HepG2 (cell line): Measurements from ENCODE around the gene TDRD1. TPM values are rescaled to one million over a fixed set of nuclear protein-coding genes. Genes with fewer than 3 reads are reported as not detected.

Source experiments
- CREB1 ChIP-seq, 2 experiments: fragments of 450-650 bp in 1 of 2; IDR thresholded peaks; 2 replicates each; pipeline ENCODE4 v1.6.1; 2016 to 2017; ENCODE audit warnings: control low read depth in 1 of 2, mild to moderate bottlenecking in 1 of 2, missing compliant biosample characterization in 1 of 2, missing genetic modification characterization in 1 of 2
- EEA1 ChIP-seq: sonication (generic); formaldehyde crosslinking; IDR thresholded peaks from 2 replicates; pipeline ENCODE4 v1.5.1; 2020; ENCODE audit warnings: mild to moderate bottlenecking, missing genetic modification reagents, borderline replicate concordance
- GLMP ChIP-seq: sonication (generic); formaldehyde crosslinking; IDR thresholded peaks from 2 replicates; pipeline ENCODE4 v1.9.0; 2021; ENCODE audit warnings: missing genetic modification reagents, mild to moderate bottlenecking, borderline replicate concordance
- MAFK ChIP-seq, 2 experiments: IDR thresholded peaks in 1 of 2; conservative IDR thresholded peaks in 1 of 2; 2 replicates each; pipeline ENCODE4 v1.6.1; 2011; ENCODE audit warnings: improper control_type of control experiment in 2 of 2, low read length in 2 of 2
- MLXIP ChIP-seq: sonication (generic); formaldehyde crosslinking; IDR thresholded peaks from 2 replicates; pipeline ENCODE4 v1.9.0; 2021; ENCODE audit warnings: missing genetic modification reagents, borderline replicate concordance
- MZF1 ChIP-seq: sonication (generic); formaldehyde crosslinking; IDR thresholded peaks from 2 replicates; pipeline ENCODE4 v1.8.1; 2023; ENCODE audit warnings: mild to moderate bottlenecking, missing genetic modification reagents, borderline replicate concordance
- NCOA5 ChIP-seq: sonication (generic); formaldehyde crosslinking; IDR thresholded peaks from 2 replicates; pipeline ENCODE4 v1.4.0; 2020; ENCODE audit warnings: missing genetic modification reagents
- NR2C2 ChIP-seq: sonication (generic); formaldehyde crosslinking; IDR thresholded peaks from 2 replicates; pipeline ENCODE4 v1.4.0; 2020; ENCODE audit warnings: missing genetic modification reagents, mild to moderate bottlenecking, moderate library complexity, borderline replicate concordance
- NRL ChIP-seq: sonication (generic); formaldehyde crosslinking; IDR thresholded peaks from 2 replicates; pipeline ENCODE4 v1.5.0; 2020; ENCODE audit warnings: missing genetic modification reagents, mild to moderate bottlenecking, moderate library complexity, borderline replicate concordance
- RORA ChIP-seq: sonication (generic); formaldehyde crosslinking; IDR thresholded peaks from 2 replicates; pipeline ENCODE4 v1.5.0; 2020; ENCODE audit warnings: mild to moderate bottlenecking, missing genetic modification reagents, moderate library complexity
- RXRB ChIP-seq: IDR thresholded peaks from 2 replicates; pipeline ENCODE4 v1.6.1; 2016; ENCODE audit warnings: borderline replicate concordance, missing genetic modification reagents, missing compliant biosample characterization
- SNRNP70 ChIP-seq: fragments of 200-400 bp; formaldehyde crosslinking; IDR thresholded peaks from 2 replicates; pipeline ENCODE4 v1.6.1; 2017; ENCODE audit warnings: mild to moderate bottlenecking, low read depth, low read length, moderate library complexity
- TFDP1 ChIP-seq: IDR thresholded peaks from 2 replicates; pipeline ENCODE4 v1.6.1; 2016; ENCODE audit warnings: missing compliant biosample characterization, missing genetic modification reagents, borderline replicate concordance
- ZBTB20 ChIP-seq: sonication (generic); formaldehyde crosslinking; IDR thresholded peaks from 2 replicates; pipeline ENCODE4 v1.8.1; 2023; ENCODE audit warnings: missing genetic modification reagents, low read depth, mild to moderate bottlenecking, borderline replicate concordance
- ZKSCAN8 ChIP-seq: IDR thresholded peaks from 2 replicates; pipeline ENCODE4 v1.6.1; 2016; ENCODE audit warnings: borderline replicate concordance, missing genetic modification reagents, missing compliant biosample characterization
- ZNF136 ChIP-seq: sonication (generic); formaldehyde crosslinking; IDR thresholded peaks from 2 replicates; pipeline ENCODE4 v1.8.1; 2022; ENCODE audit warnings: low read depth, mild to moderate bottlenecking, moderate library complexity, missing genetic modification reagents
- ZNF24 ChIP-seq: fragments of 450-650 bp; IDR thresholded peaks from 2 replicates; pipeline ENCODE4 v1.6.1; 2017; ENCODE audit warnings: antibody characterized with exemption, mild to moderate bottlenecking
- ZNF512B ChIP-seq: sonication (generic); formaldehyde crosslinking; IDR thresholded peaks from 2 replicates; pipeline ENCODE4 v1.5.1; 2020; ENCODE audit warnings: missing genetic modification reagents, mild to moderate bottlenecking, borderline replicate concordance
- ZNF724P ChIP-seq: sonication (generic); formaldehyde crosslinking; IDR thresholded peaks from 2 replicates; pipeline ENCODE4 v1.8.0; 2022; ENCODE audit warnings: missing genetic modification reagents, borderline replicate concordance
- ZNF790 ChIP-seq: sonication (generic); formaldehyde crosslinking; IDR thresholded peaks from 2 replicates; pipeline ENCODE4 v1.8.0; 2022; ENCODE audit warnings: missing genetic modification reagents, mild to moderate bottlenecking, borderline replicate concordance
- polyA plus RNA-seq, 8 experiments: library from polyadenylated mRNA; depleted of rRNA in 3 of 8; stranded (reverse) in 7 of 8; unstranded in 1 of 8; fragments of >200 nt; fragmentation: Illumina TruSeq in 4 of 8; extraction: Trizol in 4 of 8; gene quantifications; 2 replicates each; pipeline versions ENCODE4 v1.2.1 to v1.2.3, GENCODE V29; 2011 to 2016; ENCODE audit warnings: low read depth in 4 of 8, missing spikeins in 1 of 8, mixed read lengths in 1 of 8; ENCODE audit not compliant: insufficient read depth in 1 of 8
- total RNA-seq, 5 experiments: library from RNA; depleted of rRNA; stranded (reverse); fragments of >200 nt; fragmentation: Illumina TruSeq; extraction: Trizol; gene quantifications; 2 replicates each; pipeline ENCODE4 v1.2.3, GENCODE V29; 2016; ENCODE audit warnings: low read depth in 1 of 5

The TDRD1 gene
- total and polyA plus RNA-seq, 2 of the 13 experiments (the other 11 are each of a cell fraction or from before 2014, with no cell fraction given), result not detected

GRCh38 chr10:114173921-114174694 lies 5.0 kb upstream of the TDRD1 start, which contains the start of gene CCDC186 (continued):
- TF ChIP-seq GLMP (no peak), ZNF136 (CRISPR knock-in tag) (no peak), ZNF24 (no peak), ZBTB20 (CRISPR knock-in tag) (no peak), NCOA5 (no peak), ZNF790 (CRISPR knock-in tag) (no peak), EEA1 (CRISPR knock-in tag) (no peak), SNRNP70 (no peak), TFDP1 (peak; percentile 32; the same call in 1 of the 2 replicates), ZNF724P (CRISPR knock-in tag) (no peak), ZKSCAN8 (CRISPR knock-in tag) (no peak), RORA (CRISPR knock-in tag) (no peak), RXRB (peak; percentile 54), NR2C2 (CRISPR knock-in tag) (peak; percentile 33; the same call in 1 of the 2 replicates), CREB1 (IDR thresholded peaks at IDR 0.05) (peak; percentile 76), CREB1 (CRISPR knock-in tag; IDR thresholded peaks at IDR 0.05) (peak; percentile 86), MZF1 (CRISPR knock-in tag) (no peak), MLXIP (CRISPR knock-in tag) (no peak), ZNF512B (no peak; the same call in 1 of the 2 replicates), NRL (CRISPR knock-in tag) (peak; percentile 89), MAFK (conservative IDR thresholded peaks at IDR 0.05 in 1 of 2, IDR thresholded peaks at IDR 0.05 in 1 of 2; ENCODE audit: low read length in 2 of 2) (no peak; a peak in 1 of 4 replicates)
